WERI-Rb-1 (cell line): ENCODE results near the gene DEFB127.
A peak's percentile ranks its signal among the peaks of the same experiment; 100 is the strongest.
"Not testable (repeated sequence)": the region's sequence is repeated elsewhere in the genome, so short reads cannot be mapped to it uniquely, and the experiment has no call there.

Experiments used
- DNase-seq: peaks from one replicate; pipeline ENCODE4 v3.0.0-alpha.2; 2020
- H3K27ac ChIP-seq: fragments of 250-450 bp; sonication (Bioruptor Pico); 2 replicates; pipeline ENCODE4 v1.5.1; 2020; ENCODE audit warnings: mild to moderate bottlenecking, moderate library complexity
- H3K27me3 ChIP-seq: fragments of 250-450 bp; sonication (Bioruptor Pico); 2 replicates; pipeline ENCODE4 v1.5.1; 2021; ENCODE audit warnings: mild to moderate bottlenecking, low read depth, moderate library complexity; ENCODE audit not compliant: insufficient read depth, severe bottlenecking
- H3K36me3 ChIP-seq: fragments of 250-450 bp; sonication (Bioruptor Pico); 2 replicates; pipeline ENCODE4 v1.5.1; 2020; ENCODE audit warnings: mild to moderate bottlenecking, moderate library complexity
- H3K4me3 ChIP-seq: 2 replicates; pipeline ENCODE4 v1.5.1; 2011; ENCODE audit warnings: low read depth, mild to moderate bottlenecking, control low read depth, low read length
- H3K9me3 ChIP-seq: fragments of 250-450 bp; sonication (Bioruptor Pico); 2 replicates; pipeline ENCODE4 v1.5.1; 2021; ENCODE audit warnings: mild to moderate bottlenecking, moderate library complexity; ENCODE audit not compliant: severe bottlenecking
- CTCF ChIP-seq: IDR thresholded peaks from 2 replicates; pipeline ENCODE4 v1.5.1; 2011; ENCODE audit warnings: low read depth, mild to moderate bottlenecking, control low read depth, inconsistent platforms, low read length

The DEFB127 gene

GRCh38 chr20:157154-157553 lies at the start of gene DEFB127:
Gene DEFB127, plus strand, starts transcription at chr20:157454. Its CDS starts 91 bp downstream, at chr20:157545.
- Histone ChIP-seq H3K36me3 (no peaks in the 10 kb centered on the region), H3K9me3 (no peaks in the 10 kb centered on the region), H3K27me3 (peaks cover 9% of the 10 kb centered on the region), H3K27ac (no peak within 1 kb of the TSS), H3K4me3 (no peak within 1 kb of the TSS)
- DNase-seq, result no peak
- TF ChIP-seq CTCF, result no peak

GRCh38 chr20:112396-112795 lies 44.9 kb upstream of the DEFB127 start:
- Histone ChIP-seq H3K36me3 (no peaks in the 10 kb centered on the region), H3K27ac (no peak overlapping the region), H3K9me3 (peaks cover 2% of the 10 kb centered on the region), H3K4me3 (no peak overlapping the region), H3K27me3 (peaks cover 39% of the 10 kb centered on the region)
- DNase-seq, result no peak
- no peak for TF ChIP-seq CTCF

GRCh38 chr20:117518-117917 lies 39.7 kb upstream of the DEFB127 start:
- no peak for TF ChIP-seq CTCF
- Histone ChIP-seq H3K4me3 (no peak overlapping the region), H3K27ac (no peak overlapping the region), H3K9me3 (peaks cover 4% of the 10 kb centered on the region), H3K36me3 (no peaks in the 10 kb centered on the region), H3K27me3 (peaks cover 52% of the 10 kb centered on the region)
- no peak for DNase-seq

- not testable (repeated sequence) for H3K9me3 ChIP-seq, DNase-seq, H3K27me3 ChIP-seq, H3K4me3 ChIP-seq, H3K27ac ChIP-seq, H3K36me3 ChIP-seq
Observed at GRCh38 chr20:129786-130323, 27.4 kb upstream of the DEFB127 start.

GRCh38 chr20:137668-138490 lies 19.4 kb upstream of the DEFB127 start:
- H3K27me3 ChIP-seq, result peaks cover 20% of the 10 kb centered on the region
- peak; percentile 35 for DNase-seq
- H3K27ac ChIP-seq, result no peak overlapping the region
- no peak overlapping the region for H3K4me3 ChIP-seq
- TF ChIP-seq CTCF, result peak; percentile 62
- H3K36me3 ChIP-seq, result no peaks in the 10 kb centered on the region
- H3K9me3 ChIP-seq, result peaks cover 4% of the 10 kb centered on the region

GRCh38 chr20:142290-142689 lies 15.0 kb upstream of the DEFB127 start, which contains the start of gene DEFB126:
Gene DEFB126, plus strand, starts transcription at chr20:142590. Its CDS starts 39 bp downstream, at chr20:142629.
- peaks cover 3% of the 10 kb centered on the region for H3K9me3 ChIP-seq
- H3K4me3 ChIP-seq, result no peak within 1 kb of the TSS
- peaks cover 48% of the 10 kb centered on the region for H3K27me3 ChIP-seq
- DNase-seq, result no peak
- H3K36me3 ChIP-seq, result no peaks in the 10 kb centered on the region
- no peak for TF ChIP-seq CTCF
- no peak within 1 kb of the TSS for H3K27ac ChIP-seq
